GM12878 (cell line): ENCODE results near the gene TBC1D10A. TPM values are rescaled to one million over a fixed set of nuclear protein-coding genes. Genes with fewer than 3 reads are reported as not detected.

Source experiments
- BCLAF1 ChIP-seq: fragments of 450-650 bp; IDR thresholded peaks from 2 replicates; pipeline ENCODE4 v1.6.1; 2017; ENCODE audit warnings: antibody characterized with exemption, mild to moderate bottlenecking, moderate library complexity
- CHD1 ChIP-seq: IDR thresholded peaks from 2 replicates; pipeline ENCODE4 v1.6.1; 2012; ENCODE audit warnings: low read depth, low read length, improper control_type of control experiment
- ELK1 ChIP-seq: IDR thresholded peaks from 2 replicates; pipeline ENCODE4 v1.6.1; 2012; ENCODE audit warnings: low read depth, low read length, improper control_type of control experiment
- MTA2 ChIP-seq: fragments of 450-650 bp; IDR thresholded peaks from 2 replicates; pipeline ENCODE4 v1.6.1; 2016; ENCODE audit warnings: low read depth, mild to moderate bottlenecking, moderate library complexity
- NFYA ChIP-seq: IDR thresholded peaks from 2 replicates; pipeline ENCODE4 v1.6.1; 2011; ENCODE audit warnings: low read depth, mild to moderate bottlenecking, low read length, improper control_type of control experiment, borderline replicate concordance
- NFYB ChIP-seq: IDR thresholded peaks from 2 replicates; pipeline ENCODE4 v1.6.1; 2011; ENCODE audit warnings: low read depth, mild to moderate bottlenecking, low read length, improper control_type of control experiment, moderate library complexity; ENCODE audit not compliant: insufficient read depth
- PML ChIP-seq: IDR thresholded peaks from 2 replicates; pipeline ENCODE4 v1.6.1; 2012; ENCODE audit warnings: low read length, inconsistent platforms
- SMAD5 ChIP-seq: IDR thresholded peaks from 2 replicates; pipeline ENCODE4 v1.6.1; 2016; ENCODE audit warnings: antibody characterized with exemption, low read depth
- STAT3 ChIP-seq: IDR thresholded peaks from 2 replicates; pipeline ENCODE4 v1.6.1; 2011; ENCODE audit warnings: low read depth, low read length, improper control_type of control experiment
- YY1 ChIP-seq: IDR thresholded peaks from 2 replicates; pipeline ENCODE4 v1.6.1; 2011; ENCODE audit warnings: low read depth, mild to moderate bottlenecking, low read length
- ZBTB33 ChIP-seq: fragments of 450-650 bp; IDR thresholded peaks from 2 replicates; pipeline ENCODE4 v1.6.1; 2017; ENCODE audit warnings: mild to moderate bottlenecking
- ZNF207 ChIP-seq: fragments of 450-650 bp; IDR thresholded peaks from 2 replicates; pipeline ENCODE4 v1.6.1; 2014; ENCODE audit warnings: antibody characterized with exemption, mild to moderate bottlenecking, borderline replicate concordance
- polyA plus RNA-seq, 11 experiments: library from polyadenylated mRNA; depleted of rRNA in 4 of 11; unstranded in 6 of 11; stranded (reverse) in 5 of 11; fragments of >200 nt; fragmentation: Nextera tagmentation in 4 of 11; fragmentation: Illumina TruSeq in 1 of 11; extraction: Ambion mirVana in 4 of 11; extraction: Trizol in 1 of 11; gene quantifications; 1 replicate in 1 of 11; 2 replicates in 10 of 11; pipeline versions ENCODE4 v1.2.1 to v1.2.3, GENCODE V29; 2011 to 2016; ENCODE audit warnings: inconsistent platforms in 2 of 11, missing spikeins in 2 of 11, low read depth in 1 of 11
- total RNA-seq, 4 experiments: library from RNA; depleted of rRNA in 3 of 4; stranded (reverse); fragments of >200 nt in 3 of 4; fragmentation: Illumina TruSeq in 1 of 4; extraction: Trizol in 1 of 4; gene quantifications; 2 replicates each; pipeline versions ENCODE4 v1.2.1 to v1.2.3, GENCODE V29; 2013 to 2021

Gene TBC1D10A
- total and polyA plus RNA-seq, 10 of the 15 experiments (the other 5 are each of a cell fraction or from before 2014, with no cell fraction given): 0.27 to 25.7 (median 15.3) TPM

- TF ChIP-seq BCLAF1 (no peak), YY1 (peak; percentile 58; the same call in 1 of the 2 replicates), CHD1 (no peak), NFYA (no peak), ZBTB33 (0 out of 2 replicates have a peak, but pooled peaks have one; percentile 35), SMAD5 (0 out of 2 replicates have a peak, but pooled peaks have one; percentile 28), PML (no peak), ZNF207 (peak; percentile 59; the same call in 1 of the 2 replicates), NFYB (no peak), MTA2 (no peak), STAT3 (no peak), ELK1 (no peak)
Observed at GRCh38 chr22:30287648-30288418, 38.9 kb downstream of the TBC1D10A start (continued).
